GM19395 (cell line): Measurements from ENCODE around the gene CDH9.

Source experiments
- ATAC-seq: cut with Tn5 transposase; IDR thresholded peaks from one replicate; pipeline ENCODE4 v1.9.1; 2021; ENCODE audit warnings: mild to moderate bottlenecking, moderate library complexity; ENCODE audit not compliant: unreplicated experiment

The CDH9 gene

GRCh38 chr5:27038476-27038875 is at the start of gene CDH9:
CDH9 (minus strand) TSS chr5:27038586; CDS start chr5:26988333, 50,253 bp downstream.
- no peak for ATAC-seq

- no peak for ATAC-seq
Observed at GRCh38 chr5:27087747-27088146, 49.4 kb upstream of the CDH9 start.

GRCh38 chr5:27083449-27084415 is 45.3 kb upstream of the CDH9 start:
- no peak for ATAC-seq

- no peak for ATAC-seq
Observed at GRCh38 chr5:27080147-27080546, 41.8 kb upstream of the CDH9 start.

GRCh38 chr5:27062451-27062850 is 24.1 kb upstream of the CDH9 start:
- no peak for ATAC-seq

- no peak for ATAC-seq
Observed at GRCh38 chr5:27048510-27048909, 10.1 kb upstream of the CDH9 start.

- no peak for ATAC-seq
Observed at GRCh38 chr5:27041372-27041771, 3.0 kb upstream of the CDH9 start.

- ATAC-seq, result no peak
Observed at GRCh38 chr5:27034565-27034964, 3.8 kb downstream of the CDH9 start.

GRCh38 chr5:27026801-27027200 is 11.6 kb downstream of the CDH9 start:
- no peak for ATAC-seq

- ATAC-seq, result no peak
Observed at GRCh38 chr5:27026063-27026462, 12.3 kb downstream of the CDH9 start.

- ATAC-seq, result no peak
Observed at GRCh38 chr5:27021471-27021870, 16.9 kb downstream of the CDH9 start.

GRCh38 chr5:27020973-27021372 is 17.4 kb downstream of the CDH9 start:
- no peak for ATAC-seq

- no peak for ATAC-seq
Observed at GRCh38 chr5:27015758-27016157, 22.6 kb downstream of the CDH9 start.

GRCh38 chr5:27011274-27011673 is 27.1 kb downstream of the CDH9 start:
- no peak for ATAC-seq

GRCh38 chr5:27010646-27011045 is 27.7 kb downstream of the CDH9 start:
- no peak for ATAC-seq

GRCh38 chr5:27009540-27009915 is 28.9 kb downstream of the CDH9 start:
- no peak for ATAC-seq

- no peak for ATAC-seq
Observed at GRCh38 chr5:27008604-27009539, 29.5 kb downstream of the CDH9 start.

- ATAC-seq, result no peak
Observed at GRCh38 chr5:27007121-27007520, 31.3 kb downstream of the CDH9 start.

GRCh38 chr5:26986985-26987384 is 51.4 kb downstream of the CDH9 start:
- ATAC-seq, result no peak

GRCh38 chr5:26981750-26982149 is 56.6 kb downstream of the CDH9 start:
- no peak for ATAC-seq

- no peak for ATAC-seq
Observed at GRCh38 chr5:26959290-26959689, 79.1 kb downstream of the CDH9 start.

- ATAC-seq, result no peak
Observed at GRCh38 chr5:26955161-26955560, 83.2 kb downstream of the CDH9 start.
